ENCODE results near the gene MET. TPM values are rescaled to one million over a fixed set of nuclear protein-coding genes. Genes with fewer than 3 reads are reported as not detected.

Gene MET
- total RNA-seq, 1 experiment from 2014 or later, result 200 TPM

- Histone ChIP-seq H3K4me1 (ENCODE audit: control insufficient read depth in 1 of 2, insufficient read depth in 2 of 2, low read length in 2 of 2) (peaks cover 91 to 100% of the 10 kb centered on the region in 2 experiments), H2AFZ (ENCODE audit: low read depth, low read length, poor library complexity, severe bottlenecking) (no peak overlapping the region), H4K20me1 (ENCODE audit: insufficient read depth) (no peaks in the 10 kb centered on the region), H3K9ac (ENCODE audit: low read length) (peak overlapping the region; percentile 64), H3K4me3 (replicated peaks in 1 of 2; ENCODE audit: low read depth in 1 of 2, low read length in 2 of 2) (peak overlapping the region in 1 of 2 experiments; percentile 35; a peak in 1 of 4 replicates), H3K36me3 (ENCODE audit: control insufficient read depth in 1 of 2, insufficient read depth in 2 of 2, low read length in 2 of 2) (peaks cover 0 to 19% of the 10 kb centered on the region in 2 experiments; a peak in 1 of 4 replicates), H3K4me2 (ENCODE audit: low read length) (peak overlapping the region; percentile 71), H3K27ac (ENCODE audit: low read depth, low read length) (peak overlapping the region; percentile 92), H3K79me2 (ENCODE audit: insufficient read depth, low read length) (peaks cover 100% of the 10 kb centered on the region), H3K27me3 (ENCODE audit: insufficient read depth, low read length) (no peaks in the 10 kb centered on the region), H3K9me2 (ENCODE audit: insufficient read depth) (no peaks in the 10 kb centered on the region), H3K9me3 (ENCODE audit: control insufficient read depth in 1 of 2, insufficient read depth in 1 of 2, low read depth in 1 of 2, low read length in 2 of 2) (no peaks in the 10 kb centered on the region)
- DNase-seq (ENCODE audit: low read depth, low spot score), result no peak
- BruUV-seq (replicated peaks), result no TSS peak
- CTCF ChIA-PET, result interaction anchor here (0.9 to 1.6 kb wide), 4 partner anchors 13 to 117 kb away, joined by 3 to 6 read pairs (median 4); partner anchors contain the start of gene MET
- peak; percentile 24; the same call in 1 of the 2 replicates for TF ChIP-seq SP1 (IDR thresholded peaks at IDR 0.05; ENCODE audit: low read depth)
- TF ChIP-seq CEBPB (IDR thresholded peaks at IDR 0.05; ENCODE audit: low read depth), result 0 out of 2 replicates have a peak, but pooled peaks have one; percentile 32
- peak; percentile 43; the same call in 1 of the 2 replicates for TF ChIP-seq MAX (IDR thresholded peaks at IDR 0.05)
- TF ChIP-seq SRF (IDR thresholded peaks at IDR 0.05; ENCODE audit: low read depth), result peak; percentile 47; the same call in 1 of the 2 replicates
- no peak; the same call in 1 of the 2 replicates for TF ChIP-seq CBX3 (IDR thresholded peaks at IDR 0.05; ENCODE audit: low read depth)
- TF ChIP-seq POLR2AphosphoS5 (IDR thresholded peaks at IDR 0.05; ENCODE audit: low read depth, low read length), result peak; percentile 40; the same call in 1 of the 2 replicates
- no peak for TF ChIP-seq ZNF274 (IDR thresholded peaks at IDR 0.05; ENCODE audit: low read depth, low read length)
- ATAC-seq, result peak; percentile 48
- intact Hi-C loops (cut with micrococcal nuclease), result loop anchor here (5.0 kb wide), 1 partner anchor 115 kb away; no protein-coding TSS in a partner anchor
- RAD21 ChIA-PET (ENCODE audit: low non-redundant PET in 1 of 2, low total read pairs in 2 of 2, uncharacterized antibody in 2 of 2, unreplicated experiment in 2 of 2), result no interaction called here
- POLR2A ChIA-PET, result interaction anchor here (0.6 to 2.1 kb wide), 4 partner anchors 8 to 31 kb away, joined by 3 to 11 read pairs (median 4); no protein-coding TSS in a partner anchor
These were observed 14.9 kb downstream of the MET start for GRCh38 chr7:116686812-116687419.

- intact Hi-C loops (cut with micrococcal nuclease), result loop anchor here (5.0 kb wide), 1 partner anchor 114 kb away; no protein-coding TSS in a partner anchor
- TF ChIP-seq SIN3A (IDR thresholded peaks at IDR 0.05; ENCODE audit: low read depth) (peak; percentile 68), FOSL1 (IDR thresholded peaks at IDR 0.05; ENCODE audit: low read depth) (peak; percentile 92), ZNF274 (IDR thresholded peaks at IDR 0.05; ENCODE audit: low read depth, low read length) (no peak), CEBPB (IDR thresholded peaks at IDR 0.05; ENCODE audit: low read depth) (peak; percentile 53; the same call in 1 of the 2 replicates), ZBTB33 (IDR thresholded peaks at IDR 0.05; ENCODE audit: extremely low read depth, insufficient replicate concordance, low read length) (no peak), JUND (IDR thresholded peaks at IDR 0.05) (peak; percentile 82), REST (IDR thresholded peaks at IDR 0.05; ENCODE audit: low read depth) (no peak)
These were observed 15.8 kb downstream of the MET start for GRCh38 chr7:116687801-116688201.

More at GRCh38 chr7:116687801-116688201, 15.8 kb downstream of the MET start:
- no TSS peak for BruUV-seq (replicated peaks)
- no peaks in the 10 kb centered on the region for H3K9me2 ChIP-seq (ENCODE audit: insufficient read depth)
- H3K4me2 ChIP-seq (ENCODE audit: low read length), result peak overlapping the region; percentile 71
- H4K20me1 ChIP-seq (ENCODE audit: insufficient read depth), result no peaks in the 10 kb centered on the region
- no peaks in the 10 kb centered on the region for H3K9me3 ChIP-seq (ENCODE audit: control insufficient read depth in 1 of 2, insufficient read depth in 1 of 2, low read depth in 1 of 2, low read length in 2 of 2)
- no peak overlapping the region for H2AFZ ChIP-seq (ENCODE audit: low read depth, low read length, poor library complexity, severe bottlenecking)
- DNase-seq (ENCODE audit: low read depth, low spot score) (peak; percentile 73), ATAC-seq (peak; percentile 43)
- RAD21 ChIA-PET (ENCODE audit: low non-redundant PET in 1 of 2, low total read pairs in 2 of 2, uncharacterized antibody in 2 of 2, unreplicated experiment in 2 of 2), result no interaction called here
- H3K4me3 ChIP-seq (replicated peaks in 1 of 2; ENCODE audit: low read depth in 1 of 2, low read length in 2 of 2), result peak overlapping the region in 1 of 2 experiments; percentile 35; a peak in 2 of 4 replicates
- H3K9ac ChIP-seq (ENCODE audit: low read length), result peak overlapping the region; percentile 64
- peaks cover 89 to 100% of the 10 kb centered on the region in 2 experiments for H3K4me1 ChIP-seq (ENCODE audit: control insufficient read depth in 1 of 2, insufficient read depth in 2 of 2, low read length in 2 of 2)
- CTCF ChIA-PET, result interaction anchor here (1.6 kb wide), 1 partner anchor 13 kb away, joined by 4 read pairs; no protein-coding TSS in a partner anchor
- peaks cover 0 to 14% of the 10 kb centered on the region in 2 experiments; a peak in 1 of 4 replicates for H3K36me3 ChIP-seq (ENCODE audit: control insufficient read depth in 1 of 2, insufficient read depth in 2 of 2, low read length in 2 of 2)
- no peaks in the 10 kb centered on the region for H3K27me3 ChIP-seq (ENCODE audit: insufficient read depth, low read length)
- POLR2A ChIA-PET, result interaction anchor here (0.7 to 1.3 kb wide), 3 partner anchors 9 to 88 kb away, joined by 3 to 5 read pairs (median 4); no protein-coding TSS in a partner anchor
- H3K27ac ChIP-seq (ENCODE audit: low read depth, low read length), result peak overlapping the region; percentile 92
- peaks cover 100% of the 10 kb centered on the region for H3K79me2 ChIP-seq (ENCODE audit: insufficient read depth, low read length)

Measured in HCT116 (cell line).